GM12801 (cell line): ENCODE measurements around the gene MYBPC3.

Source experiments
- CTCF ChIP-seq: IDR thresholded peaks from one replicate; pipeline ENCODE4 v1.5.1; 2011; ENCODE audit warnings: control low read depth; ENCODE audit not compliant: insufficient read length; ENCODE audit errors: extremely low read depth

Gene MYBPC3

DNA sequence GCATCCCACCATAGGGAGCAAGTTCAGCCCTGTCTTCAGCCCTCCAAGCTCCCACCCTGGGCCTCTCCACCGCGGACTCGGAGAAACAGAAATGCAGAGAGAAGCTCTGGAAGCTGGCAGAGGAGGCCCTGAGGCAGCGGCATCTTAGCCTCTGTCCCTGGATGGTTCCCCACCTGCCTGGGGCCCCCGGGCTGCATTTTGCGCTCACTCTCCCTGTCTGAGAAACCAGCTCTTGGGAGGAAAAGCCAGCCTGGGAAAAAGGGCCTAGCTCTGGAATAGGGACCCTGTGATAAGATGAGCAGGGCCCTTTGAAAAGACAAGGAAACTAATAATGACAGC lies 37.9 kb upstream of the MYBPC3 start:
- no peak for TF ChIP-seq CTCF

- no peak for TF ChIP-seq CTCF
Measured at GRCh38 chr11:47389577-47390421, 37.3 kb upstream of the MYBPC3 start.

DNA sequence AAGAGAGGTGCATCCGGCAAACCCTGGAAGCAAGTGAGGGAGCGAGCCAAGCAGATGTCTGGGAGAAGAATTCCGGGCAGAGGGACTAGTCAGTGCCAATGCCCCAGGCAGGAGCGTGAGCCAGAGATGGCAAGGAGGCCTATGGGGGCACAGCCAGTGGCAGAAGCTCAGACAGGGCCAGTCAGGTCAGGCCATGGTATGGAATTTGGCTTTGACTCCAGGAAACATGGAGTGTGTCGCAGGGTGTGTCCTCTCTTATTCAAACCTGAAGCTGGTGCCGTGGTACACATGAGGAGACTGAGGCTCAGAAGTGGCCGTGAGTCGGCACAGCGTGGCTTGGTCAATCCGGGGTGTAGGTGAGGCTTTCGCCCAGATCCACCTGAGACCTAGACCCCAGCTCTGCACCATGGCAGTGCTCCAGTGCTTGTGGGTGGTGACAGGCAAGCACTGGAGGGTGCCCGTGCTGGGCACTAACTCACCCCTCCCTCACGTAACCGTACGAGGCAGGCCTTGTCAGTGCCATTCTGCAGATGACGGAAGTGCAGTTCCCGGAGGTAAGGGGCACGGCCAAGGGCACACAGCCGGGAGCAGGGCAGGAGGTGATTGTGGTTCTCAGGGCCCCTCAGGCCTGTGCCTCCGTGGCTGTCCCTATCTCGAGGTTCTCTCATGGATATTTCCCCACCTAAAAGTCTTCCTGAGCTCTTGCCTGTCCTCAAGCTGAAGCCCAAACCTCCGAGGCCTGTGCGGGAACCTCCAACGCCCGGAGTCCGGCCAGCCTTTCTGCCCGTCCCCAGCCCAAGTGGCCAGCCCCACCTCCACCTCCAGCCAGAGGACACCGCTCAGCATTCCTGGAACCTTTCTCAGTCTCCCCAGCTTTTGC lies 36.4 kb upstream of the MYBPC3 start:
- TF ChIP-seq CTCF, result no peak

DNA sequence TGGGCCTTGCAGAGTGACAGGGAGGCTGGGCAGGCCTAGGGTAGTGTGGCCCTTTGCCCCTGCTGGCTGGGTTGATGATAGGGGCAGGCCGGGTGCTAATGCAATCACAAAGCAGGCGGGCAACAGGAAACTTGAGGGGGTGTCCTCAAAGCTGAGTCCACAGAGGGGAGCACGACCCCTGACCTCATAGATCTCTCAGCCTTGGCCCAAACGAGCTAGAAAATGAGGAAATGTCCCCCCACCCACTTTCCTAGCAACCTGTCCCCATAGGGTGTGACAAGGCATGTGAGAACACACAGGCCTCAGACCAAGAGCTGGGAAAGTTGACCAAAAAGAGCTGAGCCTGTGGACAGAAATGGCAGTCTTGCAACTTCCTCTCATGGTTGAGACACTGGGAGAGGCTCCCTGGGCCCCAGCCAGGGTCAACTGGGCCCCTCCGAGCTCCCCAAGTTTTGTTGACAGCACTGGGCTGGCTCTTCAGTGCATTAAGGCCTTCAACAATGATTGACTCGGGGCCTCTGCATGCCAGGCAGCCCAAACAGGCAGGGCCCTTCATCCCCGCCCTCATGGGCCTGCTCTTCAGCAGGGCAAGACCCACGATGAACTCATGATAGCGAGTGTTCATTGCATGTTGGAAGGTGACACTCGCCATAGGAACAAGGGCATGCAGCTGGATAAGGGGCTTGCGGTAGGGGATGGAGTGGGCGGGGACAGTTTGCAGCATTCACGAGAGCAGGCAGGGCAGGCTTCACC lies 35.6 kb upstream of the MYBPC3 start:
- TF ChIP-seq CTCF, result no peak

- TF ChIP-seq CTCF, result no peak
Measured at GRCh38 chr11:47384498-47384897, 32.0 kb upstream of the MYBPC3 start.

- no peak for TF ChIP-seq CTCF
Measured at GRCh38 chr11:47383071-47383470, 30.6 kb upstream of the MYBPC3 start.

GRCh38 chr11:47380078-47380477 lies 27.6 kb upstream of the MYBPC3 start:
- no peak for TF ChIP-seq CTCF
